HEK293T (cell line): Measurements from ENCODE around the gene PRKAG2.

ENCODE experiments used
- BHLHE40 ChIP-seq: fragments of 450-650 bp; IDR thresholded peaks from 2 replicates; pipeline ENCODE4 v1.6.1; 2016; ENCODE audit warnings: mild to moderate bottlenecking, moderate library complexity, borderline replicate concordance
- ELF4 ChIP-seq: fragments of 450-650 bp; IDR thresholded peaks from 2 replicates; pipeline ENCODE4 v1.6.1; 2017; ENCODE audit warnings: antibody characterized with exemption
- FOXA1 ChIP-seq: fragments of 450-650 bp; IDR thresholded peaks from 2 replicates; pipeline ENCODE4 v1.6.1; 2016; ENCODE audit warnings: mild to moderate bottlenecking
- PKNOX1 ChIP-seq: fragments of 450-650 bp; IDR thresholded peaks from 2 replicates; pipeline ENCODE4 v1.6.1; 2016
- SP1 ChIP-seq: fragments of 450-650 bp; IDR thresholded peaks from 2 replicates; pipeline ENCODE4 v1.6.1; 2017
- SUZ12 ChIP-seq: fragments of 450-650 bp; IDR thresholded peaks from 2 replicates; pipeline ENCODE4 v1.6.1; 2016; ENCODE audit warnings: mild to moderate bottlenecking

- TF ChIP-seq SP1, result no peak
- no peak for TF ChIP-seq ELF4
- no peak for TF ChIP-seq BHLHE40
- TF ChIP-seq SUZ12, result no peak
- no peak for TF ChIP-seq FOXA1
- no peak for TF ChIP-seq PKNOX1
These were observed 12.8 kb downstream of the PRKAG2 start for GRCh38 chr7:151864081-151864480.
